Calu3 (cell line): Measurements from ENCODE around the gene CACNA1G. TPM values are rescaled to one million over a fixed set of nuclear protein-coding genes. Genes with fewer than 3 reads are reported as not detected.

Experiments used
- BruUV-seq: library from RNA; stranded (reverse); fragments of 400-500 nt; replicated peaks from 2 replicates; lab custom pipeline; 2021; lab: Mats Ljungman, UMichigan
- CTCF ChIA-PET: fragments of 300-600 bp; sonication (Branson Sonifier 250); formaldehyde crosslinking; loops from one replicate; lab custom pipeline; 2022; ENCODE audit warnings: antibody characterized with exemption; lab: Charles Lee
- DNase-seq: peaks from one replicate; pipeline ENCODE4 v3.0.0; 2022
- H3K27ac Mint-ChIP-seq: one replicate; pipeline ENCODE4 v1.8.0; 2022; ENCODE audit warnings: mixed read lengths; ENCODE audit not compliant: unreplicated experiment
- H3K27me3 Mint-ChIP-seq: one replicate; pipeline ENCODE4 v1.8.0; 2022; ENCODE audit warnings: mixed read lengths; ENCODE audit not compliant: unreplicated experiment
- H3K36me3 Mint-ChIP-seq: one replicate; pipeline ENCODE4 v1.8.0; 2022; ENCODE audit warnings: mild to moderate bottlenecking, moderate library complexity, mixed read lengths; ENCODE audit not compliant: insufficient read depth, unreplicated experiment
- H3K4me1 Mint-ChIP-seq: one replicate; pipeline ENCODE4 v1.8.0; 2022; ENCODE audit warnings: mild to moderate bottlenecking, low read depth, mixed read lengths; ENCODE audit not compliant: unreplicated experiment
- H3K4me3 Mint-ChIP-seq: one replicate; pipeline ENCODE4 v1.8.0; 2022; ENCODE audit warnings: mild to moderate bottlenecking, low read depth, moderate library complexity, mixed read lengths; ENCODE audit not compliant: unreplicated experiment
- H3K9me3 Mint-ChIP-seq: one replicate; pipeline ENCODE4 v1.8.0; 2022; ENCODE audit warnings: low read depth, mixed read lengths; ENCODE audit not compliant: unreplicated experiment
- CTCF ChIP-seq: fragments of 200-600 bp; IDR thresholded peaks from one replicate; pipeline ENCODE4 v1.8.0; 2022; ENCODE audit warnings: antibody characterized with exemption; ENCODE audit not compliant: unreplicated experiment
- intact Hi-C: fragments of 100-400 bp; cut with micrococcal nuclease; formaldehyde crosslinking; loops from one replicate; pipeline ENCODE4 v1.10.0; 2022; ENCODE audit not compliant: unreplicated experiment
- total RNA-seq: library from RNA; stranded (reverse); gene quantifications from 2 replicates; pipeline ENCODE4 v1.2.3, GENCODE V29; 2022

The CACNA1G gene
- total RNA-seq, 1 experiment from 2014 or later, result not detected

GRCh38 chr17:50539762-50540559 is 20.6 kb upstream of the CACNA1G start:
- TF ChIP-seq CTCF, result no peak
- intact Hi-C loops, result loop anchor here (10.0 kb wide), 1 partner anchor 415 kb away; no protein-coding TSS in a partner anchor
- DNase-seq, result peak; percentile 42
- Mint-ChIP-seq H3K27me3 (no peaks in the 10 kb centered on the region), H3K4me3 (no peak overlapping the region), H3K4me1 (peaks cover 55% of the 10 kb centered on the region), H3K9me3 (no peaks in the 10 kb centered on the region), H3K27ac (no peak overlapping the region), H3K36me3 (peaks cover 62% of the 10 kb centered on the region)
- no TSS peak for BruUV-seq
- CTCF ChIA-PET, result no interaction called here

- H3K4me1 Mint-ChIP-seq, result peaks cover 54% of the 10 kb centered on the region
- BruUV-seq, result no TSS peak
- no peaks in the 10 kb centered on the region for H3K27me3 Mint-ChIP-seq
- no peaks in the 10 kb centered on the region for H3K9me3 Mint-ChIP-seq
- H3K27ac Mint-ChIP-seq, result no peak overlapping the region
- no peak for DNase-seq
- intact Hi-C loops, result loop anchor here (10.0 kb wide), 1 partner anchor 414 kb away; no protein-coding TSS in a partner anchor
- H3K36me3 Mint-ChIP-seq, result peaks cover 62% of the 10 kb centered on the region
- H3K4me3 Mint-ChIP-seq, result no peak overlapping the region
- CTCF ChIA-PET, result interaction anchor here (2.4 kb wide), 1 partner anchor 87 kb away, joined by 5 read pairs; no protein-coding TSS in a partner anchor
- TF ChIP-seq CTCF, result no peak
Measured at GRCh38 chr17:50540560-50541401, 19.7 kb upstream of the CACNA1G start.

GRCh38 chr17:50541402-50541715 is 19.2 kb upstream of the CACNA1G start:
- no peak overlapping the region for H3K27ac Mint-ChIP-seq
- no peaks in the 10 kb centered on the region for H3K9me3 Mint-ChIP-seq
- intact Hi-C loops, result loop anchor here (10.0 kb wide), 1 partner anchor 413 kb away; no protein-coding TSS in a partner anchor
- BruUV-seq, result no TSS peak
- H3K4me3 Mint-ChIP-seq, result peak overlapping the region; percentile 63
- no peak for DNase-seq
- H3K36me3 Mint-ChIP-seq, result peaks cover 57% of the 10 kb centered on the region
- H3K27me3 Mint-ChIP-seq, result no peaks in the 10 kb centered on the region
- peaks cover 50% of the 10 kb centered on the region for H3K4me1 Mint-ChIP-seq
- CTCF ChIA-PET, result interaction anchor here (0.8 to 2.4 kb wide), 7 partner anchors 59 to 178 kb away, joined by 3 to 9 read pairs (median 5); partner anchors contain the start of genes LRRC59 and LUC7L3
- TF ChIP-seq CTCF, result no peak
